K562 (cell line): Measurements from ENCODE around the gene WDR81. TPM values are rescaled to one million over a fixed set of nuclear protein-coding genes. Genes with fewer than 3 reads are reported as not detected.
A peak's percentile ranks its signal among the peaks of the same experiment; 100 is the strongest.

Source experiments
- ARID1B ChIP-seq: fragments of 450-650 bp; IDR thresholded peaks from 2 replicates; pipeline ENCODE4 v1.6.1; 2016; ENCODE audit warnings: antibody characterized with exemption, mild to moderate bottlenecking, inconsistent platforms
- ATF7 ChIP-seq: fragments of 450-650 bp; IDR thresholded peaks from 2 replicates; pipeline ENCODE4 v1.7.1; 2014; ENCODE audit warnings: mild to moderate bottlenecking, moderate library complexity
- CBFA2T3 ChIP-seq: fragments of 450-650 bp; IDR thresholded peaks from 2 replicates; pipeline ENCODE4 v1.6.1; 2017
- CREM ChIP-seq: IDR thresholded peaks from 2 replicates; pipeline ENCODE4 v1.6.1; 2014; ENCODE audit warnings: antibody characterized with exemption, low read depth
- E2F5 ChIP-seq: sonication (generic); formaldehyde crosslinking; IDR thresholded peaks from 2 replicates; pipeline ENCODE4 v1.8.0; 2022; ENCODE audit warnings: mild to moderate bottlenecking, missing genetic modification reagents
- ELF2 ChIP-seq: fragments of 250-450 bp; sonication (Bioruptor Pico); IDR thresholded peaks from 2 replicates; pipeline ENCODE4 v1.5.0; 2021; ENCODE audit warnings: mild to moderate bottlenecking
- EP300 ChIP-seq: IDR thresholded peaks from 2 replicates; pipeline ENCODE4 v1.6.1; 2012; ENCODE audit warnings: low read length, improper control_type of control experiment
- FIP1L1 ChIP-seq: fragments of 200-400 bp; formaldehyde crosslinking; IDR thresholded peaks from 2 replicates; pipeline ENCODE4 v1.6.1; 2018; ENCODE audit warnings: mild to moderate bottlenecking, low read depth, low read length; ENCODE audit not compliant: poor library complexity, severe bottlenecking
- KAT8 ChIP-seq: fragments of 450-650 bp; IDR thresholded peaks from 2 replicates; pipeline ENCODE4 v1.6.1; 2016; ENCODE audit warnings: low read depth, mild to moderate bottlenecking
- KLF16 ChIP-seq: IDR thresholded peaks from 2 replicates; pipeline ENCODE4 v1.6.1; 2016; ENCODE audit warnings: antibody characterized with exemption
- LCOR ChIP-seq: sonication (generic); formaldehyde crosslinking; IDR thresholded peaks from 2 replicates; pipeline ENCODE4 v1.8.0; 2022; ENCODE audit warnings: mild to moderate bottlenecking, missing genetic modification reagents
- LEF1 ChIP-seq: fragments of 450-650 bp; IDR thresholded peaks from 2 replicates; pipeline ENCODE4 v1.6.1; 2016; ENCODE audit warnings: mild to moderate bottlenecking
- MYC ChIP-seq, 2 experiments: fragments of 250-450 bp in 1 of 2; sonication (Bioruptor Pico) in 1 of 2; IDR thresholded peaks; 2 replicates each; pipeline versions ENCODE4 v1.5.1 to v1.6.1; 2012 to 2021; ENCODE audit warnings: low read depth in 2 of 2, borderline replicate concordance in 1 of 2, improper control_type of control experiment in 1 of 2, low read length in 1 of 2, mild to moderate bottlenecking in 1 of 2, moderate library complexity in 1 of 2
- RERE ChIP-seq: sonication (generic); formaldehyde crosslinking; IDR thresholded peaks from 2 replicates; pipeline ENCODE4 v1.8.0; 2023; ENCODE audit warnings: missing genetic modification reagents, mild to moderate bottlenecking, borderline replicate concordance
- SMAD3 ChIP-seq: fragments of 450-650 bp; formaldehyde crosslinking; conservative IDR thresholded peaks from 2 replicates; pipeline ENCODE4 v1.4.0; 2020; ENCODE audit warnings: mild to moderate bottlenecking
- SNRNP70 ChIP-seq: fragments of 200-400 bp; formaldehyde crosslinking; optimal IDR thresholded peaks from 2 replicates; pipeline ENCODE3; 2017; ENCODE audit warnings: low read depth, low read length
- SOX6 ChIP-seq: fragments of 450-650 bp; IDR thresholded peaks from 2 replicates; pipeline ENCODE4 v1.6.1; 2014; ENCODE audit warnings: mild to moderate bottlenecking
- SREBF1 ChIP-seq: fragments of 150-350 bp; IDR thresholded peaks from 2 replicates; pipeline ENCODE4 v1.6.1; 2014; ENCODE audit warnings: antibody characterized with exemption, low read depth, low read length, borderline replicate concordance
- TGIF2 ChIP-seq: sonication (generic); formaldehyde crosslinking; IDR thresholded peaks from 2 replicates; pipeline ENCODE4 v1.8.1; 2022; ENCODE audit warnings: mild to moderate bottlenecking, missing genetic modification reagents, moderate library complexity
- polyA plus RNA-seq, 8 experiments: library from polyadenylated mRNA; depleted of rRNA in 4 of 8; stranded (reverse) in 5 of 8; unstranded in 3 of 8; fragments of >200 nt; fragmentation: Nextera tagmentation in 2 of 8; fragmentation: Illumina TruSeq in 1 of 8; extraction: Ambion mirVana in 2 of 8; extraction: Trizol in 1 of 8; gene quantifications; 2 replicates each; pipeline versions ENCODE4 v1.2.1 to v1.2.3, GENCODE V29; 2011 to 2014; ENCODE audit warnings: inconsistent platforms in 1 of 8, missing spikeins in 1 of 8
- total RNA-seq, 7 experiments: library from RNA; depleted of rRNA in 6 of 7; stranded (reverse); fragments of >200 nt in 6 of 7; fragmentation: Illumina TruSeq in 2 of 7; extraction: Trizol in 2 of 7; gene quantifications; 2 replicates each; pipeline versions ENCODE4 v1.2.1 to v1.2.3, GENCODE V29; 2011 to 2021; ENCODE audit warnings: low replicate concordance in 1 of 7

WDR81 gene
- total and polyA plus RNA-seq, 9 of the 15 experiments (the other 6 are each of a cell fraction or from before 2014, with no cell fraction given) = 0.01 to 17.1 (median 3.3) TPM

GRCh38 chr17:1730326-1731193 lies 6.1 kb downstream of the WDR81 start (continued):
- TF ChIP-seq RERE (CRISPR knock-in tag) (peak; percentile 73; the same call in 1 of the 2 replicates), ELF2 (CRISPR knock-in tag) (peak; percentile 50; the same call in 1 of the 2 replicates), SNRNP70 (no peak), SOX6 (peak; percentile 31; the same call in 1 of the 2 replicates), FIP1L1 (peak; percentile 18), MYC (IDR thresholded peaks at IDR 0.05; ENCODE audit: low read depth, low read length) (peak; percentile 95), MYC (CRISPR knock-in tag; IDR thresholded peaks at IDR 0.05; ENCODE audit: borderline replicate concordance, low read depth) (peak; percentile 70; the same call in 1 of the 2 replicates), EP300 (peak; percentile 54), ARID1B (peak; percentile 75), LCOR (CRISPR knock-in tag) (peak; percentile 43; the same call in 1 of the 2 replicates), CBFA2T3 (peak; percentile 88), TGIF2 (CRISPR knock-in tag) (0 out of 2 replicates have a peak, but pooled peaks have one; percentile 14), LEF1 (no peak), SMAD3 (CRISPR knock-in tag) (0 out of 2 replicates have a peak, but pooled peaks have one; percentile 25), KAT8 (no peak), ATF7 (peak; percentile 61; the same call in 1 of the 2 replicates), SREBF1 (no peak), E2F5 (peak; percentile 66; the same call in 1 of the 2 replicates), KLF16 (peak; percentile 80; the same call in 1 of the 2 replicates), CREM (peak; percentile 76)
